ENCODE data around the gene ECSIT. TPM values are rescaled to one million over a fixed set of nuclear protein-coding genes. Genes with fewer than 3 reads are reported as not detected.
A peak's percentile ranks its signal among the peaks of the same experiment; 100 is the strongest.

Gene ECSIT
- total and polyA plus RNA-seq, 2 experiments from 2014 or later, result 17.1 to 28.0 TPM

DNA sequence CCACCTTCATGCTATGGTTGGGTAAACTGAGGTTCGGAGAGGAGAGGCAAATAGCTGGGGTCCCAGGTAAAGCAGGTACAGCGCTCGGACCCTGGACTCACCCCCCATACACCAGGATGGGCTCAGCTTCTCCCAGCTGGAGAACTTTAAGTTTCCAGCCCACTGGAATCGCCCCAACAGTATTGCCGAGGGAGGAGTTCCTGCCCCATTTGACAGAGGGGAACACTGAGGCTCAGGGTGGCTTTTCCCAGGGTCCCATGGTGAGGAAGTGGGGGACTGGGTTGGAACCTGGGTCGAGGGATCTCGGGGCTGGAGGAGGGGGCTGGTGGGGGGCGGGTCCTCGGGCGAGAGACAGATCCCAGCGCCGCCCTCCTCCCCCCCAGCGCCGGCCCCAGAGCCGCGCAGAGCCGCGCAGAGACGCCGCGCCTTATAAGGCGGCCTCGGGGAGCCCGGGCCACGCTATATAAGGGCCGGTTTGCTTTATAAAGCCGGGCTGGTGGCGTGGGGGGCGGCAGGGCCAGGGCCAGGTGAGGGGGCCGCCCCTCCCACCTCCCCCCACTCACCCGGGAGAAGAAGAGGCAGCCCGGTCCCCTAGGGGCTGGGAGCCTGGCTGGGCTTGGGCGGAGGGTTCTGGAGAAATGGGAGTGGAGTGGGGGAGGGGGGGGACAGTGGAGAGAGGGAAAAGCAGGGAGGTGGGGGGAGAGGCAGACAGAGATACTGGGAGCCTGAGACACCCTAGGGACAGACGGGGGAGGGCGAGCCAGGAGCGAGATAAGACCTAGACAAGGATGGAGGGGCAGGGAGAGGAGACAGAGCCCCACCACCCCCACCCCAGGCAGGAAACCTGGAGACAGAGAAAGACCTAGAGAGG, 10.8 kb upstream of the ECSIT start:
- WGBS, 2 experiments (ENCODE audit: low coverage in 1 of 2, low lambda C conversion rate in 2 of 2, missing lambda C conversion rate in 2 of 2), result 12 to 27% methylated on average over 11 to 36 of the region's 36 CpGs
- Histone ChIP-seq H3K27me3 (replicated peaks; ENCODE audit: insufficient read depth) (no peaks in the 10 kb centered on the region), H3K79me2 (ENCODE audit: insufficient read depth) (no peaks in the 10 kb centered on the region), H3K9ac (peak overlapping the region; percentile 56; the same call in 1 of the 2 replicates), H3K4me3 (peak overlapping the region; percentile 65), H3K4me1 (ENCODE audit: insufficient read depth) (peaks cover 14% of the 10 kb centered on the region), H3K4me2 (ENCODE audit: unreplicated experiment) (peak overlapping the region; percentile 69), H3K9me2 (ENCODE audit: insufficient read depth) (no peaks in the 10 kb centered on the region), H3K27ac (no peak overlapping the region), H4K20me1 (ENCODE audit: insufficient read depth) (no peaks in the 10 kb centered on the region), H3F3A (ENCODE audit: insufficient read depth) (0 out of 2 replicates have a peak, but pooled peaks cover 3% of the 10 kb centered on the region), H3K36me3 (ENCODE audit: low read depth) (no peaks in the 10 kb centered on the region), H2AFZ (peak overlapping the region; percentile 70), H3K9me3 (ENCODE audit: low read depth) (no peaks in the 10 kb centered on the region)
- TF ChIP-seq EZH2 (IDR thresholded peaks at IDR 0.05; ENCODE audit: insufficient read depth, poor library complexity, severe bottlenecking) (no peak), EZH2phosphoT487 (IDR thresholded peaks at IDR 0.05; ENCODE audit: insufficient read depth, low read depth) (no peak)
- in situ Hi-C loops (cut with MboI), result no loop called here
- DNase-seq, result peak; percentile 58

DNA sequence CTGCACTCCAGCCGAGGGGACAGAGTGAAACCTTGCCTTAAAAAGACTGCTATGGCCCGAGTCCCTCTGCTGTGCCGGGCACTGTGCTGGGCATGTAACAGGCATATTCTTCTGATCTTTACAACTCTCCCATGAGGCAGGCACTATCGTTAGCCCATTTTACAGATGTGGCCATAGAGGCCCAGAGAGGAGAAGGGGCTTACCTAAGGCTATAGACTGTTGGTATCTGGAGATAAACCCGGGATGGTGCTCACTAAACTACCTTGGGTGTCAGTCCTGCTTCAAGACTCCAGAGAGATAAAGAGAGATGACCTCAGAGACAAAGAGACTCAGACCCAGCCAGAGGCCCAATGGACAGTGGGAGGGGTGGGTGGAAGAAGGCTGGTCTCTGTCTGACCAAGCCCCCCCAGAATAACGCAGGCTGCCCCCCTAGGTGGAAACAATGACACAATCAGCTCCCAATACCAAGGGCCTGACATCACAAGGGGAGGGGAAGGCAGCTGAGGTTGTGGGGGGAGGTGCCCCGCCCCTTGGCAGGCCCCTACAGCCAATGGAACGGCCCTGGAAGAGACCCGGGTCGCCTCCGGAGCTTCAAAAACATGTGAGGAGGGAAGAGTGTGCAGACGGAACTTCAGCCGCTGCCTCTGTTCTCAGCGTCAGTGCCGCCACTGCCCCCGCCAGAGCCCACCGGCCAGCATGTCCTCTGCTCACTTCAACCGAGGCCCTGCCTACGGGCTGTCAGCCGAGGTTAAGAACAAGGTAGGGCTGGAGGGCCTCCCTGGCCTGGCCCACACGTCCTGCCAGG, 9.5 kb upstream of the ECSIT start, which contains the start of gene CNN1:
Gene CNN1 (plus strand): TSS at position 620 of the 805 bp plus-strand sequence. CDS start 77 bp downstream, at position 697.
- Histone ChIP-seq H3K79me2 (ENCODE audit: insufficient read depth) (no peaks in the 10 kb centered on the region), H3K27me3 (replicated peaks; ENCODE audit: insufficient read depth) (no peaks in the 10 kb centered on the region), H3K4me3 (peak within 1 kb of the TSS; percentile 48), H3K9me2 (ENCODE audit: insufficient read depth) (no peaks in the 10 kb centered on the region), H3K4me1 (ENCODE audit: insufficient read depth) (peaks cover 14% of the 10 kb centered on the region), H4K20me1 (ENCODE audit: insufficient read depth) (no peaks in the 10 kb centered on the region), H3K27ac (no peak within 1 kb of the TSS), H3K4me2 (ENCODE audit: unreplicated experiment) (peak within 1 kb of the TSS; percentile 69), H3K36me3 (ENCODE audit: low read depth) (no peaks in the 10 kb centered on the region), H3K9ac (peak within 1 kb of the TSS; percentile 37; the same call in 1 of the 2 replicates), H3K9me3 (ENCODE audit: low read depth) (no peaks in the 10 kb centered on the region), H2AFZ (peak within 1 kb of the TSS; percentile 70), H3F3A (ENCODE audit: insufficient read depth) (0 out of 2 replicates have a peak, but pooled peaks cover 8% of the 10 kb centered on the region)
- WGBS, 2 experiments (ENCODE audit: low coverage in 1 of 2, low lambda C conversion rate in 2 of 2, missing lambda C conversion rate in 2 of 2), result 30 to 31% methylated on average over 21 of the region's 21 CpGs
- no peak for TF ChIP-seq EZH2 (IDR thresholded peaks at IDR 0.05; ENCODE audit: insufficient read depth, poor library complexity, severe bottlenecking)
- no peak for TF ChIP-seq EZH2phosphoT487 (IDR thresholded peaks at IDR 0.05; ENCODE audit: insufficient read depth, low read depth)
- DNase-seq, result peak; percentile 77
- in situ Hi-C loops (cut with MboI), result no loop called here

- Histone ChIP-seq H3K27me3 (replicated peaks; ENCODE audit: insufficient read depth) (no peaks in the 10 kb centered on the region), H3K4me2 (ENCODE audit: unreplicated experiment) (peak overlapping the region; percentile 78), H3K4me3 (peak overlapping the region; percentile 56), H3K9me3 (ENCODE audit: low read depth) (no peaks in the 10 kb centered on the region), H2AFZ (peak overlapping the region; percentile 78), H3F3A (ENCODE audit: insufficient read depth) (peaks cover 13% of the 10 kb centered on the region; the same call in 1 of the 2 replicates), H3K27ac (peak overlapping the region; percentile 19), H3K9ac (peak overlapping the region; percentile 53), H4K20me1 (ENCODE audit: insufficient read depth) (no peaks in the 10 kb centered on the region), H3K9me2 (ENCODE audit: insufficient read depth) (no peaks in the 10 kb centered on the region), H3K36me3 (ENCODE audit: low read depth) (no peaks in the 10 kb centered on the region), H3K4me1 (ENCODE audit: insufficient read depth) (peaks cover 24% of the 10 kb centered on the region), H3K79me2 (ENCODE audit: insufficient read depth) (no peaks in the 10 kb centered on the region)
- peak; percentile 89 for DNase-seq
- TF ChIP-seq EZH2 (IDR thresholded peaks at IDR 0.05; ENCODE audit: insufficient read depth, poor library complexity, severe bottlenecking) (no peak), EZH2phosphoT487 (IDR thresholded peaks at IDR 0.05; ENCODE audit: insufficient read depth, low read depth) (no peak)
- in situ Hi-C loops (cut with MboI), result no loop called here
- 12 to 24% methylated on average over 28 to 52 of the region's 54 CpGs for WGBS, 2 experiments (ENCODE audit: low coverage in 1 of 2, low lambda C conversion rate in 2 of 2, missing lambda C conversion rate in 2 of 2)
Observed at GRCh38 chr19:11535792-11536595, 7.1 kb upstream of the ECSIT start.
